Heart left ventricle (tissue), 13 donors: ENCODE data around the gene ZNF69.

Source experiments
- POLR2A ChIP-seq, 2 donors: fragments of 450-650 bp; IDR thresholded peaks; one replicate each; pipeline ENCODE4 v1.6.1; 2017; ENCODE audit warnings: antibody characterized with exemption in 2 of 2, mild to moderate bottlenecking in 2 of 2, moderate library complexity in 2 of 2
- TF ChIP-seq, protein P1 (sequence below), 12 donors: fragments of 200-600 bp; sonication (generic) in 4 of 12; IDR thresholded peaks; one replicate each; pipeline versions ENCODE4 v1.5.0 to v1.8.0; 2018 to 2022; ENCODE audit warnings: antibody characterized with exemption in 12 of 12, mild to moderate bottlenecking in 5 of 12
- donor health status: ischemic (EF 13 %, LVEDD 7.1; RV severe dilation, severe dysfunction).
- donor health status: DM: no; HTN: yes; CAD: no.
- donor health status: DM: no; HTN: no; CAD: no.
- donor health status: ischemic (EF 25% LVEDD 6.9; RV normal size, moderate dysfunction).
- donor health status: ischemic (EF 25% LVEDD 5.7; RV mildly dilated, moderate dysfunction).
- donor health status: ischemic (EF 35%, LVEDD 5.7; RV mildly dilated, moderate dysfunction).
- donor health status: nonischemic (EF 11% LVEDD 7.7; RV severe dilation, severe dysfunction).
- donor health status: DM: yes; HTN: yes; CAD: no.
- donor health status: PGD.
- donor health status: ischemic (EF 29% LVEDD 5.4; RV normal size, mild dysfunction).
- donor health status: nonischemic (EF 23%, LVEDD 6.1; RV moderate dilation, normal function).

- TF ChIP-seq, protein P1, sequence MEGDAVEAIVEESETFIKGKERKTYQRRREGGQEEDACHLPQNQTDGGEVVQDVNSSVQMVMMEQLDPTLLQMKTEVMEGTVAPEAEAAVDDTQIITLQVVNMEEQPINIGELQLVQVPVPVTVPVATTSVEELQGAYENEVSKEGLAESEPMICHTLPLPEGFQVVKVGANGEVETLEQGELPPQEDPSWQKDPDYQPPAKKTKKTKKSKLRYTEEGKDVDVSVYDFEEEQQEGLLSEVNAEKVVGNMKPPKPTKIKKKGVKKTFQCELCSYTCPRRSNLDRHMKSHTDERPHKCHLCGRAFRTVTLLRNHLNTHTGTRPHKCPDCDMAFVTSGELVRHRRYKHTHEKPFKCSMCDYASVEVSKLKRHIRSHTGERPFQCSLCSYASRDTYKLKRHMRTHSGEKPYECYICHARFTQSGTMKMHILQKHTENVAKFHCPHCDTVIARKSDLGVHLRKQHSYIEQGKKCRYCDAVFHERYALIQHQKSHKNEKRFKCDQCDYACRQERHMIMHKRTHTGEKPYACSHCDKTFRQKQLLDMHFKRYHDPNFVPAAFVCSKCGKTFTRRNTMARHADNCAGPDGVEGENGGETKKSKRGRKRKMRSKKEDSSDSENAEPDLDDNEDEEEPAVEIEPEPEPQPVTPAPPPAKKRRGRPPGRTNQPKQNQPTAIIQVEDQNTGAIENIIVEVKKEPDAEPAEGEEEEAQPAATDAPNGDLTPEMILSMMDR (IDR thresholded peaks at IDR 0.05), result no peak
- no peak for TF ChIP-seq POLR2A (IDR thresholded peaks at IDR 0.05)
Observed at GRCh38 chr19:11921852-11922495, 34.4 kb downstream of the ZNF69 start.
